Mesenteric fat pad (tissue), 1 donor: ENCODE measurements around the gene TRIL. TPM values are rescaled to one million over a fixed set of nuclear protein-coding genes. Genes with fewer than 3 reads are reported as not detected.

Experiments used
- DNase-seq: peaks from one replicate; pipeline ENCODE4 v3.0.0-alpha.2; 2020; ENCODE audit warnings: low spot score
- total RNA-seq: library from RNA; stranded (reverse); fragmentation: NEBNext Ultra II Directional; extraction: Animal tissue kit (Norgen Biotek cat#: 25700); gene quantifications from one replicate; pipeline ENCODE4 v1.2.1, GENCODE V29; 2021
- donor health status: DM: yes; HTN: yes; CAD: no.

The TRIL gene
- total RNA-seq, 1 donor from 2014 or later, result 3.7 TPM

GRCh38 chr7:28983396-28984190 lies 25.5 kb upstream of the TRIL start:
- DNase-seq, result no peak

DNA sequence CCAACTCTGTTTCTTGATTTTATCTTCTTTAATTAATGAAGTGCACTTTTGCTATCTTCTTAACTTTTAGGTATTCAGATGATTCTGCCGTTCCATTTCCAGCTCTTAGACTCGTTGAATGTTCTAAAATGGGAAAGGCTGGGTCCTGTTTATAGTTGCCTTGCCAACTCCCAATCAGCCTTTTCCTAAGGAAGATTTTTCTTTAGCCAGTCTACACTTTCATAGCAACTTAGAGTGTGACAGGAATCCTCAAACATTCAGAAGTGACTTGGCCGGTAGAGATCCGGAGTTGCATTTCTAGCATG lies 23.0 kb upstream of the TRIL start:
- no peak for DNase-seq

GRCh38 chr7:28980451-28981160 lies 22.5 kb upstream of the TRIL start:
- DNase-seq, result no peak

DNA sequence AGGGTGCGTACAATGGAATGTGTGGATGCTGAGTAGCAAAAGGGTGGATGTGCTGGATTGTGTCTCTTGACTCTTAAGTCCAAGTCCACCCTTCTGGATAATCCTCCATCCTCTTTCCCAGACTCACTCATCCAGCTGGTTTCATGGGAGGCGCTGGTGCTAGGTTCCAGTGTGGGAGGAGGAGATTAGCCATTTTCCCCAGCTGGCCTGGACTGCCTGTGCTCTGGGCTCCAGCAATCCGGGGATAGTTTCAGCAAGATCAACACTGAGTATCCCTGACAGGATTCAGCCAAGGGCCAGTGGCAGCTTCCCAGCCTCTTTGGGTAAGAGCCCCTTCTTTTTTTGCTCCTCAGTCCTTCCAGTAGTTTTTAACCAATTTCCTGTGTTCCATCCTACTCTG lies 21.6 kb upstream of the TRIL start:
- DNase-seq, result no peak

DNA sequence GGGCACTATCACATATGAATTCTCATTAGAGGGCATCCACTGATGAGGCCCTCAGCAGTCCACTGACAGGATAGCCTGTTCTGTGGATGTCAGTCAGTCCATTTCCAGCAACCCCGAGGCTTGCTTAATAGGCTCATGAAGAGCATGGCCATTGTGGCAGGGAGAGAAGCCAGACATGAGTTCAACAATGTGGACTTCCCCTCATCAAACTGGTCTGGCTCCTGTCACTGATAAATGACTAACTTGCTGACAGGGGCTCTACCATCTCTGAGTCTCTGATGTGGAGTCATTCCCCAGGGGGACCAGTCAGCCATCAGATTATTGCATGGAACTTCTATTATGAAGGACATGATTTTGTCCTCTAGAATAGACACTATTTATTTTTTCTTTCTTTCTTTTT lies 19.8 kb upstream of the TRIL start:
- DNase-seq, result no peak

DNA sequence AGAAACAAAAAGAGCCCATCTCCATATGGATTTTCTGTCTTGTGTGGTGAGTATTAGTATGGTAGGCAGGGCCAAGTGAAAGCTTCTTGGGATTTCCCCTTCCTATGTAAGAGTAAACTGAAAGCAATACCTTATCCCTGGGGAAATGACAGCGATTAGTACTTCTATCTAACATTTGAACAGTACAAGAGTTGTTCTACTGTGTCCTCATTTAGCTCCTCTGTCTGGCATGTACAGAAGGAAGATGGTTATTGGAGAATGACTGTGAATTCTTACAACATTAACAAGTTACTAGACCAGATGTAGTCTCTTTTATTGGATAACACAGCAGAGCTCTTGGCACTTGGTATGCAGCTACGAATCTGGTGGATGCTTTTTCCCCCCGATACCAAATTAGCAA lies 17.9 kb upstream of the TRIL start:
- DNase-seq, result no peak

- no peak for DNase-seq
These were observed 15.5 kb upstream of the TRIL start for GRCh38 chr7:28973591-28973990.

DNA sequence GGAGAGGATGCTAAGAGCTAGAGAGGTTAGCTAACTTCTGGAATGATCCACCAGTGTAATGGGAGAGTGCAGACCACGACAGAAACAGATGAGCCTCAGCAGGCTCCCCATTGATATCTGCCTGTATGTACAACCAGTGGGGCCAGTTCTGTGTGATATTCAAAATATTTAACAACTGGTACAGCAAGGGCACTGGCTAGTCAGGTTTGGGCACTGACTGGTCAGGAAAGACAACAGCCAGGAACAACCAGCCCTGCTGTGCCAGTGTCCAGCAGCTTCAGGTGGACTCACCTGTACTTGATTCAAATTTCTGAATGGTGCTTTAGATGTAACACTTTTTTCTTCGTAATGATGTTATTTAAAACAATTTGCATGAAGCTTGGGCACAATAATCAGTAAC lies 5.9 kb upstream of the TRIL start:
- DNase-seq, result no peak

DNA sequence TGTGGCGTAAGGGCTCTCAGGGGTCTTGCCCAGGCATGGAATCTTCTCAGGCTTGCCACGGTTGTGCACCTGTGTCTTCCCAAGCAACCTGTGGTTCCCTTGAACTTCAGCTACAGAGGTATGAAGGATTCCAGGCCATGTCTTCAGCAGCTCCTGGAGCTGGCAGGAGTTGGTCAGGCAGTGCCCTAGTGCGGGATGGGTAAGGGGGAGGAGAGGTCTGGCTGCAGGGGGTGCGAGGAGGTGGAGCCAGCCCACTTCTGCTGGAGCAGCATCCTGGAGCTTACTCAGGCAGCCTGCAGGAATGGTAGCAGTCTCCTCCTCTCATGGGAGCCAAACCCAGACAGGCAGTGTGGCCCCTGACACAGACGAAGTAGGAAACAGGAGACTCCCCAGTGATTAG lies 3.8 kb upstream of the TRIL start:
- no peak for DNase-seq

DNA sequence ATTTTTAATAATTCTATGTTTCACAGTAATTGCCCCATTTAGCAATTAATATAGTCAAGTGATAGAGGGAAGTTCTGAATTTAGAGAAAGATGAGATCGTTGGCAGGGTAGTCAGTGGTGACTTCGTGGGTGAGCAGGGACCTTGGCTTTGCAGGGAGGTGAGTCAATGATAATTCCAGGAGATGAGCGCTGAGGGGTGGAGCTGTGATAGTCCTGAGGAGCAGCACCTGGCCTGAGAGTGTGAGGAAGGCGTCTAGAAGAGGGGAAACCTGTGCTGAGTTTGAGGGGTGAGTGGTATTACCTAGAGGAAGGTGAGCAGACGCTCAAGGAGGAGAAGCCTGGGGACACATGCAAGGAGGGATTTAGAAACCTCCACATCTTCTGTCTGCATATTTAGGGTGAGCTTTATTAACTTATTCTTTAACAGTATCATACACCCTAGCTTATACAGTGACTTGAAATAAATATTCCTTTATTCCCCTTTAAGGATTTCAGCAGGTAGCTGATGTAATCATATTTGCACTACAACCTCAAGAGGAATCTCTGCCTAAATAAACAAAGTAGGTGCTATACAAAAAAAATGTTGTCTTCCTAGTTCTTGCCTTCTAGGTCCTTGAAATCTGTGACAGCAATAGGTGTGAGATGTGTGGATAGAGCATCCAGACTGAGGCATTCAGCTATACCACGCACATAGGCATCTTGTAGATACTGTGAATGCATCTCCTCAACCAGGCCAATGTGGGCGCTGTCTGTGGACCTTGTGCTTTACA lies 2.1 kb upstream of the TRIL start:
- DNase-seq, result no peak

DNA sequence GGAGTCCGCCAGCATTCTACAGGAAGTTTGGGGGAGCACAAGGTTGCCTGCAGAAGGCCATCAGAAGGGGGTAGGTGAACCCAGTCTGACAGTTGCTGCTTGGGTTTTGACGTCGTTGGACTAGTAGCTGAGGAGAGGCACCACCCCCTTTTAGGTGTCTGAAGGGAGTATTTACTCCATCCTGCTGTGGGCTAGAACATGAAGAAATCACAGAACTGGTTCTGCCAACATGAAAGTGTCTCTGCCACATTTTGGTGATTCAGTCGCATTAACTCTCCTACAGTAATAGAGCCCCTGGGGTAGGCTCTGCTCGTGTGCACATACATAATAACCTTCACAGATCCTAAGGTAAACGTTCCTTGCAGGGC lies 834 bp upstream of the TRIL start:
- no peak for DNase-seq

- DNase-seq, result no peak
These were observed 337 bp downstream of the TRIL start for GRCh38 chr7:28957751-28958234.

DNA sequence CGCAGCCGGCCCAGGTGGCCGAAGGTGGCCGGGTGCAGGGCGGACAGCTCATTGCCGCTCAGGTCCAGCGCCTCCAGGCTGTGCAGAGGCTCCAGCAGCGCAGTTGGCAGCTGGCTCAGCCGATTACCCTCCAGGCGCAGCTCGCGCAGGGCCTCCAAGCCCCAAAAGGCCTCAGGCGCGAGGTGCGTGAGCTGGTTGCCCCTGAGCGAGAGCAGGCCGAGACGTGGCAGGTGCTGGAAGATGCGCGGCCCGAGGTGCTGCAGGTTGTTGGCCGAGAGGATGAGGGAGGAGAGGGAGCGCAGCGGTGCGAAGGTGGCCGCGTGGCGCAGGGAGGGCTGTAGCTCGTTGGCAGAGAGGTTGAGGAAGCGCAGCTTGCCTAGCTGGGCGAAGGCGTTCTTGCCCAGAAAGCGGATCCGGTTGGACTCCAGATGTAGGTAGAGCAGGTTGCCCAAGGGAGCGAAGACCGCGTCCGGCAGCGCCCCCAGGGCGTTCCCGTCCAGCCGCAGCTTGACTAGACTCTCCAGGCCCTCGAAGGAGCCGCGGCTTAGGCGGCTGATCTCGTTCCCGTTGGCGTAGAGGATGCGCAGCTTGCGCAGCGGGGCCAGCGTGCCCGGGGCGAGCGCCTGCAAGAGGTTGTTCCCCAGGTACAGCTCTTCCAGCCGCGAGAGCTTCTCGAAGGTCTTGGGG lies 923 bp downstream of the TRIL start:
- DNase-seq, result no peak

GRCh38 chr7:28956608-28957063 lies 1.5 kb downstream of the TRIL start:
- DNase-seq, result peak; percentile 90

DNA sequence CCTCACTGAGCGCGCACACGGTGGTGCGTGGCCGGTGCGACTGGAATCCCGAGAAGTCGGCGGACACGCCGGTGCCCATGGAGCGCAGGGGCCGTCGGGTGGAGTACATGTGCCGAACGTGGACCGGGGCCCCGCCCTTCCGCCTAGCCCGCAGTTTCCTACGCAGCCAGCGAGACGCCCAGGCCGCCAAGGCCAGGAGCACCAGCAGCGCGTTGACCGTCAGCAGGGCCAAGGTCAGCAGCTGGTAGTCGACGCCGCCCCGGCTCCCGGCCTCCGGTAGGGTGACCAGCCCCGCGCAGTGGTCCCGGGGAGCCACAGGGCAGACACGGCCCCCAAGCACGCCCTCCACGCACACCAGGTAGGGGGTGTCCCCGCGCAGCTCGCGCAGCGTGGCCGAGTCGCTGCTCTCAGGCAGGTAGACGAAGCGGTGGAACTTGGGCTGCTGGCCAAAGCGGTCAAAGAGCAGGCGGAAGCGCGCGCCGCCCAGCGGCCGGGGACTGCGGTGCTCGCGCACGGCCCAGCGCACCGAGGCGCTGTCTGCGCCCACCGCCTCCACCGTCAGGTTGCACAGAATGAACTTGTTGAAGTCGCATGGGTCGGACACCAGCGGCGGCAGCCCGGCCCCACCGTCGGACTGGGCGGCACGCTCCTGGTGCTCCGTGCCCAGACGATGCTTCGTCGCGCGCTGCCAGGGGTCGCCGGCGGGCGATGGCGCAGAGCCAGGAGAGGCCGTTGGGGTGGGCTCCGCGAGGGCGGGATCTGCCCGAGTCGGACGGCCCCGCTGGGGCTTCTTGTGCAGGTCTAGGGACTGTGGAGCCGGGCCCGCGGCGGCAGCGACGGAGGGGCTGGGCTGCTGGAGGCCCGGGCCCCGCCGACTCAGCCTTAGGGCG lies 2.2 kb downstream of the TRIL start:
- peak; percentile 92 for DNase-seq

- no peak for DNase-seq
These were observed 2.8 kb downstream of the TRIL start for GRCh38 chr7:28955356-28955717.

GRCh38 chr7:28954946-28955345 lies 3.2 kb downstream of the TRIL start:
- no peak for DNase-seq

DNA sequence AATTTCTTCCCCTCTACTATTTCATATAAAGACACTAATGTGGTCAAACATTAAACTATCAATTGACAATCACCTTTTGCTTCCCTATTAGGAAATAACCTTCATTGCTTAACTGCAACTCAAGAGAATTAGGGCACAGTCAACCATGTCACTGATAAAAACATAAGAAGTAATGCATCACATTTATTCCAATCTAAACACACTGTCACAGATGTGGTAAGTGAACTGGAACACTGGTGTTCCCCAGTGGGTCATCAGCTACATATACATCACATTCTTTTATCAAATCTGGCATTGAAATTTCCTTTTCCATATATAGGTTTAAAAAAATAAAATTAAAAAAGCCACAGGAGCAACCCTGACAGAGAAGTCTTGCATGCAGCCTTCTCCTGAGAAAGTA lies 3.7 kb downstream of the TRIL start:
- no peak for DNase-seq

DNA sequence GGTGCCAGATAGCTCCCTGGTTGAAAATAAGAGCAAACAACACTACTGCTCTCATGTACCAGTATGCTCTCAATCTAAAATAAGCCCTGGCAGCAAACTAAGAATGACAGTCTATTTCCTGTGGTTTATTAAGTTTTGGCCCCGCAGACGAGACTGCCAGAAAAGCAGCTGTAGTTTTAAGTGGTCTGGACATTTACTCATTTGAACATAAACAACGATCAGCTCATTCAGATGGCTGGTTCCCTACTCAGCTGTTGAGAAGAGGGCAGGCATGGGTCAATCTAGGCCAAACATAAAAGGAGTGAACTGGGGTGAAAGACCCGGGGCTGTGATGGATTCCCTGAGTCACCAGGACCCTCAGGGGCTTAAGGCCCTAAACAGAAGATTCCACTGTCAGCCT lies 4.5 kb downstream of the TRIL start:
- no peak for DNase-seq

- no peak for DNase-seq
These were observed 16.0 kb downstream of the TRIL start for GRCh38 chr7:28942168-28942567.

DNA sequence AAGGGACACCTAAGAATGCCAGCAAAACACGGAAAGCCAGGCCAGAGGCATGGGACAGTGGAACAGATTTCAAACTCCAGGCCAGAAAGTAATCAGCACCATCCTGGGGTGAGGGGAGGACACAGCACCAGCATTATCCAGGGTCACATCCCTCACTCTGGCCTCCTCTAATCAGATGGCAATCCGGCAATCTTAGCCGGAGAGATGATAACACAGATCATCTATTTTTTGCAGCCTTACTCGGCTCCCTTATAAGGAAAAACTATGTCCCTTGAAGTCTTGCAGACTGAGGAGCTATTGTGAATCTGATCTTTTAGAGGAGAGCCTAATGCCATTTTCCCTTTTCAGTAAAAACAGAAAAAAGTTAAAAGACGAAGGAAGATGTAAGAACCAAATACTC lies 16.5 kb downstream of the TRIL start:
- no peak for DNase-seq
